ENCODE measurements around the gene SMAP2.

SMAP2 gene

GRCh38 chr1:40399984-40400704 is 26.6 kb downstream of the SMAP2 start:
- Histone ChIP-seq H3K4me1 (ENCODE audit: control insufficient read depth in 1 of 2, insufficient read depth in 2 of 2, low read length in 2 of 2) (peaks cover 9 to 40% of the 10 kb centered on the region in 2 donors), H3K27ac (ENCODE audit: low read depth, low read length) (no peak overlapping the region), H3K9me3 (ENCODE audit: control insufficient read depth in 1 of 2, low read length in 2 of 2) (no peaks in the 10 kb centered on the region), H3K36me3 (ENCODE audit: control insufficient read depth in 1 of 2, insufficient read depth in 2 of 2, low read length in 2 of 2) (no peaks in the 10 kb centered on the region), H3K9ac (ENCODE audit: low read depth in 1 of 2, low read length in 2 of 2) (no peak overlapping the region), H3K4me3 (ENCODE audit: low read depth in 1 of 2, low read length in 2 of 2) (no peak overlapping the region), H3K27me3 (ENCODE audit: control insufficient read depth in 1 of 2, insufficient read depth in 2 of 2, low read length in 2 of 2) (no peaks in the 10 kb centered on the region)

GRCh38 chr1:40401473-40402201 is 28.1 kb downstream of the SMAP2 start:
- H3K27ac ChIP-seq (ENCODE audit: low read depth, low read length) = no peak overlapping the region
- H3K4me3 ChIP-seq (ENCODE audit: low read depth in 1 of 2, low read length in 2 of 2) = no peak overlapping the region
- H3K4me1 ChIP-seq (ENCODE audit: control insufficient read depth in 1 of 2, insufficient read depth in 2 of 2, low read length in 2 of 2) = peaks cover 3 to 28% of the 10 kb centered on the region in 2 donors

GRCh38 chr1:40404670-40405462 is 31.3 kb downstream of the SMAP2 start:
- H3K4me3 ChIP-seq (ENCODE audit: low read depth in 1 of 2, low read length in 2 of 2) = no peak overlapping the region
- no peaks in the 10 kb centered on the region for H3K27me3 ChIP-seq (ENCODE audit: control insufficient read depth in 1 of 2, insufficient read depth in 2 of 2, low read length in 2 of 2)
- no peak overlapping the region for H3K27ac ChIP-seq (ENCODE audit: low read depth, low read length)
- no peaks in the 10 kb centered on the region for H3K9me3 ChIP-seq (ENCODE audit: control insufficient read depth in 1 of 2, low read length in 2 of 2)
- H3K4me1 ChIP-seq (ENCODE audit: control insufficient read depth in 1 of 2, insufficient read depth in 2 of 2, low read length in 2 of 2) = peaks cover 3 to 16% of the 10 kb centered on the region in 2 donors
- peaks cover 6 to 14% of the 10 kb centered on the region in 2 donors for H3K36me3 ChIP-seq (ENCODE audit: control insufficient read depth in 1 of 2, insufficient read depth in 2 of 2, low read length in 2 of 2)
- H3K9ac ChIP-seq (ENCODE audit: low read depth in 1 of 2, low read length in 2 of 2) = no peak overlapping the region

More at GRCh38 chr1:40401473-40402201, 28.1 kb downstream of the SMAP2 start:
- H3K36me3 ChIP-seq (ENCODE audit: control insufficient read depth in 1 of 2, insufficient read depth in 2 of 2, low read length in 2 of 2) = no peaks in the 10 kb centered on the region
- H3K27me3 ChIP-seq (ENCODE audit: control insufficient read depth in 1 of 2, insufficient read depth in 2 of 2, low read length in 2 of 2) = no peaks in the 10 kb centered on the region
- no peak overlapping the region for H3K9ac ChIP-seq (ENCODE audit: low read depth in 1 of 2, low read length in 2 of 2)
- H3K9me3 ChIP-seq (ENCODE audit: control insufficient read depth in 1 of 2, low read length in 2 of 2) = no peaks in the 10 kb centered on the region

GRCh38 chr1:40405812-40406211 is 32.3 kb downstream of the SMAP2 start:
- no peaks in the 10 kb centered on the region for H3K27me3 ChIP-seq (ENCODE audit: control insufficient read depth in 1 of 2, insufficient read depth in 2 of 2, low read length in 2 of 2)
- H3K9me3 ChIP-seq (ENCODE audit: control insufficient read depth in 1 of 2, low read length in 2 of 2) = no peaks in the 10 kb centered on the region
- H3K9ac ChIP-seq (ENCODE audit: low read depth in 1 of 2, low read length in 2 of 2) = no peak overlapping the region
- no peak overlapping the region for H3K27ac ChIP-seq (ENCODE audit: low read depth, low read length)
- H3K36me3 ChIP-seq (ENCODE audit: control insufficient read depth in 1 of 2, insufficient read depth in 2 of 2, low read length in 2 of 2) = peaks cover 6 to 18% of the 10 kb centered on the region in 2 donors
- H3K4me3 ChIP-seq (ENCODE audit: low read depth in 1 of 2, low read length in 2 of 2) = no peak overlapping the region
- peaks cover 3 to 8% of the 10 kb centered on the region in 2 donors for H3K4me1 ChIP-seq (ENCODE audit: control insufficient read depth in 1 of 2, insufficient read depth in 2 of 2, low read length in 2 of 2)

- Histone ChIP-seq H3K27me3 (ENCODE audit: control insufficient read depth in 1 of 2, insufficient read depth in 2 of 2, low read length in 2 of 2) (no peaks in the 10 kb centered on the region), H3K27ac (ENCODE audit: low read depth, low read length) (no peak overlapping the region), H3K4me1 (ENCODE audit: control insufficient read depth in 1 of 2, insufficient read depth in 2 of 2, low read length in 2 of 2) (peaks cover 0 to 8% of the 10 kb centered on the region in 2 donors), H3K9ac (ENCODE audit: low read depth in 1 of 2, low read length in 2 of 2) (no peak overlapping the region), H3K4me3 (ENCODE audit: low read depth in 1 of 2, low read length in 2 of 2) (no peak overlapping the region), H3K36me3 (ENCODE audit: control insufficient read depth in 1 of 2, insufficient read depth in 2 of 2, low read length in 2 of 2) (peaks cover 6 to 23% of the 10 kb centered on the region in 2 donors), H3K9me3 (ENCODE audit: control insufficient read depth in 1 of 2, low read length in 2 of 2) (no peaks in the 10 kb centered on the region)
Measured at GRCh38 chr1:40407453-40407852, 33.9 kb downstream of the SMAP2 start.

GRCh38 chr1:40409467-40409866 is 35.9 kb downstream of the SMAP2 start:
- Histone ChIP-seq H3K27me3 (ENCODE audit: control insufficient read depth in 1 of 2, insufficient read depth in 2 of 2, low read length in 2 of 2) (no peaks in the 10 kb centered on the region), H3K9me3 (ENCODE audit: control insufficient read depth in 1 of 2, low read length in 2 of 2) (no peaks in the 10 kb centered on the region), H3K4me3 (ENCODE audit: low read depth in 1 of 2, low read length in 2 of 2) (no peak overlapping the region), H3K9ac (ENCODE audit: low read depth in 1 of 2, low read length in 2 of 2) (no peak overlapping the region), H3K4me1 (ENCODE audit: control insufficient read depth in 1 of 2, insufficient read depth in 2 of 2, low read length in 2 of 2) (peaks cover 0 to 3% of the 10 kb centered on the region in 2 donors), H3K36me3 (ENCODE audit: control insufficient read depth in 1 of 2, insufficient read depth in 2 of 2, low read length in 2 of 2) (peaks cover 14 to 36% of the 10 kb centered on the region in 2 donors), H3K27ac (ENCODE audit: low read depth, low read length) (no peak overlapping the region)

GRCh38 chr1:40411294-40411693 is 37.8 kb downstream of the SMAP2 start:
- Histone ChIP-seq H3K36me3 (ENCODE audit: control insufficient read depth in 1 of 2, insufficient read depth in 2 of 2, low read length in 2 of 2) (peaks cover 32 to 54% of the 10 kb centered on the region in 2 donors), H3K9me3 (ENCODE audit: control insufficient read depth in 1 of 2, low read length in 2 of 2) (no peaks in the 10 kb centered on the region), H3K9ac (ENCODE audit: low read depth in 1 of 2, low read length in 2 of 2) (no peak overlapping the region), H3K4me1 (ENCODE audit: control insufficient read depth in 1 of 2, insufficient read depth in 2 of 2, low read length in 2 of 2) (no peaks in the 10 kb centered on the region), H3K4me3 (ENCODE audit: low read depth in 1 of 2, low read length in 2 of 2) (no peak overlapping the region), H3K27me3 (ENCODE audit: control insufficient read depth in 1 of 2, insufficient read depth in 2 of 2, low read length in 2 of 2) (no peaks in the 10 kb centered on the region), H3K27ac (ENCODE audit: low read depth, low read length) (no peak overlapping the region)

GRCh38 chr1:40411843-40412242 is 38.3 kb downstream of the SMAP2 start:
- Histone ChIP-seq H3K36me3 (ENCODE audit: control insufficient read depth in 1 of 2, insufficient read depth in 2 of 2, low read length in 2 of 2) (peaks cover 38 to 60% of the 10 kb centered on the region in 2 donors), H3K27ac (ENCODE audit: low read depth, low read length) (no peak overlapping the region), H3K9me3 (ENCODE audit: control insufficient read depth in 1 of 2, low read length in 2 of 2) (no peaks in the 10 kb centered on the region), H3K4me1 (ENCODE audit: control insufficient read depth in 1 of 2, insufficient read depth in 2 of 2, low read length in 2 of 2) (no peaks in the 10 kb centered on the region), H3K4me3 (ENCODE audit: low read depth in 1 of 2, low read length in 2 of 2) (no peak overlapping the region), H3K9ac (ENCODE audit: low read depth in 1 of 2, low read length in 2 of 2) (no peak overlapping the region), H3K27me3 (ENCODE audit: control insufficient read depth in 1 of 2, insufficient read depth in 2 of 2, low read length in 2 of 2) (no peaks in the 10 kb centered on the region)

- H3K4me3 ChIP-seq (ENCODE audit: low read depth in 1 of 2, low read length in 2 of 2) = no peak overlapping the region
- peaks cover 44 to 74% of the 10 kb centered on the region in 2 donors for H3K36me3 ChIP-seq (ENCODE audit: control insufficient read depth in 1 of 2, insufficient read depth in 2 of 2, low read length in 2 of 2)
- H3K27me3 ChIP-seq (ENCODE audit: control insufficient read depth in 1 of 2, insufficient read depth in 2 of 2, low read length in 2 of 2) = no peaks in the 10 kb centered on the region
- H3K9ac ChIP-seq (ENCODE audit: low read depth in 1 of 2, low read length in 2 of 2) = no peak overlapping the region
- H3K9me3 ChIP-seq (ENCODE audit: control insufficient read depth in 1 of 2, low read length in 2 of 2) = no peaks in the 10 kb centered on the region
- H3K4me1 ChIP-seq (ENCODE audit: control insufficient read depth in 1 of 2, insufficient read depth in 2 of 2, low read length in 2 of 2) = no peaks in the 10 kb centered on the region
- H3K27ac ChIP-seq (ENCODE audit: low read depth, low read length) = no peak overlapping the region
Measured at GRCh38 chr1:40413527-40414252, 40.2 kb downstream of the SMAP2 start.
